Stimulated activated CD4-positive, alpha-beta T cell treated with anti-CD3 and anti-CD28 coated beads, TNF-alpha, amount 100 ng/mL, for 1 hour (primary cell): ENCODE data around the gene RERE.

Source experiments
- DNase-seq, 3 donors: peaks; one replicate each; pipeline ENCODE4 v3.0.0-alpha.2; 2020; ENCODE audit warnings: low read depth in 3 of 3, low spot score in 1 of 3

The RERE gene

GRCh38 chr1:8552820-8553397 lies 264.5 kb downstream of the RERE start:
- DNase-seq = no peak

GRCh38 chr1:8551613-8552489 lies 265.6 kb downstream of the RERE start:
- DNase-seq = no peak

GRCh38 chr1:8551057-8551456 lies 266.4 kb downstream of the RERE start:
- DNase-seq = no peak

GRCh38 chr1:8547791-8548190 lies 269.6 kb downstream of the RERE start:
- DNase-seq = no peak

GRCh38 chr1:8545078-8545477 lies 272.4 kb downstream of the RERE start:
- no peak for DNase-seq

- DNase-seq = no peak
Observed at GRCh38 chr1:8544644-8545043, 272.8 kb downstream of the RERE start.

GRCh38 chr1:8543965-8544364 lies 273.5 kb downstream of the RERE start:
- DNase-seq = no peak

- no peak for DNase-seq
Observed at GRCh38 chr1:8541961-8542521, 275.4 kb downstream of the RERE start.

- no peak for DNase-seq
Observed at GRCh38 chr1:8540971-8541370, 276.5 kb downstream of the RERE start.

- no peak for DNase-seq
Observed at GRCh38 chr1:8540261-8540941, 277.0 kb downstream of the RERE start.

- DNase-seq = no peak
Observed at GRCh38 chr1:8539683-8540082, 277.8 kb downstream of the RERE start.

- DNase-seq = no peak
Observed at GRCh38 chr1:8538502-8538901, 278.9 kb downstream of the RERE start.

- no peak for DNase-seq
Observed at GRCh38 chr1:8537991-8538390, 279.4 kb downstream of the RERE start.

GRCh38 chr1:8536515-8536914 lies 280.9 kb downstream of the RERE start:
- no peak for DNase-seq

GRCh38 chr1:8533907-8534306 lies 283.5 kb downstream of the RERE start:
- no peak for DNase-seq

- no peak for DNase-seq
Observed at GRCh38 chr1:8533124-8533523, 284.3 kb downstream of the RERE start.

- DNase-seq = no peak
Observed at GRCh38 chr1:8529901-8530300, 287.5 kb downstream of the RERE start.

- DNase-seq = no peak
Observed at GRCh38 chr1:8527941-8528340, 289.5 kb downstream of the RERE start.

- peak; percentile 19 to 46 (median 37) for DNase-seq
Observed at GRCh38 chr1:8525558-8526275, 291.7 kb downstream of the RERE start.

- DNase-seq = peak in 1 of 3 donors; percentile 21
Observed at GRCh38 chr1:8525216-8525557, 292.3 kb downstream of the RERE start.

GRCh38 chr1:8524627-8525157 lies 292.7 kb downstream of the RERE start:
- no peak for DNase-seq
